ENCODE results near the gene AP1B1.

- TF ChIP-seq CTCF (IDR thresholded peaks at IDR 0.05): no peak
- TF ChIP-seq EP300 (IDR thresholded peaks at IDR 0.05): no peak
Measured at GRCh38 chr22:29315286-29316140, 72.9 kb downstream of the AP1B1 start, which contains the start of gene RASL10A.

Data from suprapubic skin (tissue), 3 donors.